ENCODE data around the gene PRKD1. TPM values are rescaled to one million over a fixed set of nuclear protein-coding genes. Genes with fewer than 3 reads are reported as not detected.

The PRKD1 gene
- total RNA-seq, result not detected in 2 replicates

GRCh38 chr14:29927376-29928116, at the start of gene PRKD1:
PRKD1 (minus strand) TSS chr14:29927847.
- intact Hi-C loops (cut with micrococcal nuclease), result no loop called here

GRCh38 chr14:29971101-29971500, 43.5 kb upstream of the PRKD1 start:
- intact Hi-C loops (cut with micrococcal nuclease), result no loop called here

GRCh38 chr14:29955087-29955486, 27.4 kb upstream of the PRKD1 start:
- intact Hi-C loops (cut with micrococcal nuclease), result no loop called here

GRCh38 chr14:29953501-29953900, 25.9 kb upstream of the PRKD1 start:
- intact Hi-C loops (cut with micrococcal nuclease), result no loop called here

- intact Hi-C loops (cut with micrococcal nuclease), result no loop called here
These were observed 16.4 kb upstream of the PRKD1 start for GRCh38 chr14:29944091-29944490.

GRCh38 chr14:29941401-29941800, 13.8 kb upstream of the PRKD1 start:
- intact Hi-C loops (cut with micrococcal nuclease), result no loop called here

- intact Hi-C loops (cut with micrococcal nuclease), result no loop called here
These were observed 12.8 kb upstream of the PRKD1 start for GRCh38 chr14:29940482-29940881.

- intact Hi-C loops (cut with micrococcal nuclease), result no loop called here
These were observed 9.5 kb upstream of the PRKD1 start for GRCh38 chr14:29937116-29937515.

- intact Hi-C loops (cut with micrococcal nuclease), result no loop called here
These were observed 2.6 kb upstream of the PRKD1 start for GRCh38 chr14:29930283-29930682.

GRCh38 chr14:29928117-29928640, 532 bp upstream of the PRKD1 start:
- intact Hi-C loops (cut with micrococcal nuclease), result no loop called here

- intact Hi-C loops (cut with micrococcal nuclease), result no loop called here
These were observed 809 bp downstream of the PRKD1 start for GRCh38 chr14:29926701-29927375.

GRCh38 chr14:29926228-29926627, 1.4 kb downstream of the PRKD1 start:
- intact Hi-C loops (cut with micrococcal nuclease), result no loop called here

GRCh38 chr14:29925736-29926135, 1.9 kb downstream of the PRKD1 start:
- intact Hi-C loops (cut with micrococcal nuclease), result no loop called here

- intact Hi-C loops (cut with micrococcal nuclease), result no loop called here
These were observed 2.4 kb downstream of the PRKD1 start for GRCh38 chr14:29925101-29925722.

- intact Hi-C loops (cut with micrococcal nuclease), result no loop called here
These were observed 7.8 kb downstream of the PRKD1 start for GRCh38 chr14:29919845-29920244.

GRCh38 chr14:29918981-29919380, 8.7 kb downstream of the PRKD1 start:
- intact Hi-C loops (cut with micrococcal nuclease), result no loop called here

GRCh38 chr14:29913566-29913965, 14.1 kb downstream of the PRKD1 start:
- intact Hi-C loops (cut with micrococcal nuclease), result no loop called here

- intact Hi-C loops (cut with micrococcal nuclease), result no loop called here
These were observed 15.8 kb downstream of the PRKD1 start for GRCh38 chr14:29911810-29912209.

- intact Hi-C loops (cut with micrococcal nuclease), result no loop called here
These were observed 18.7 kb downstream of the PRKD1 start for GRCh38 chr14:29908652-29909577.

- intact Hi-C loops (cut with micrococcal nuclease), result no loop called here
These were observed 21.3 kb downstream of the PRKD1 start for GRCh38 chr14:29906256-29906870.

GRCh38 chr14:29905543-29905942, 22.1 kb downstream of the PRKD1 start:
- intact Hi-C loops (cut with micrococcal nuclease), result no loop called here

All from T-helper 2 cell treated with Interferon-gamma antibody and Interleukin-4, amounts not matched to agents 100 ng/mL and 5 ng/mL, for 36 hours (primary cell).